ENCODE measurements around the gene SULF2.

DNA sequence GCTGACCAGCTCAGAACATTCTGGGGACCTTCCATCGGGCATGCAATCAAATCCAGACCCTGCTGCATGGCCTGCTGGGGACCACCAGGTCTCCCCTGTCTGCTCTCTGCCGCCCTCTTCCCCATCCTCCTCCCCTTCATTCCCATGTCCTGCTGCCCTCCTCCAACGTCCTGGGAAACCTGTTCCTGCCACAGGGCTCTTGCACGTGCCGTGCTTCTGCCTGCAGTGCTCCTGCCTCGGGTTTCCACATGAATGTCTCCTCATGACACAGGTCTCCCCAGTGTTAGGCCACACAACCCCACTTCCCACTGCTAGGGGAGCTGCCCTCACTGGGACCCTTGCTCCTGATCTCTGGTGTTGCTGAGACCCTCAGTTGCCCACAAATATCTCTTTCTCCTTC lies 37.2 kb downstream of the SULF2 start:
- TF ChIP-seq CTCF (IDR thresholded peaks at IDR 0.05 in 2 of 3, conservative IDR thresholded peaks at IDR 0.05 in 1 of 3; ENCODE audit: borderline replicate concordance in 1 of 3, insufficient read depth in 1 of 3, low read depth in 2 of 3, low read length in 2 of 3) = no peak
- no peak for TF ChIP-seq ZFX (IDR thresholded peaks at IDR 0.05)
